HG03565 (cell line): ENCODE measurements around the gene KIFC3.
"Not testable (repeated sequence)": the region's sequence is repeated elsewhere in the genome, so short reads cannot be mapped to it uniquely, and the experiment has no call there.

Experiments used
- ATAC-seq: cut with Tn5 transposase; IDR thresholded peaks from one replicate; pipeline ENCODE4 v1.9.1; 2021; ENCODE audit warnings: mild to moderate bottlenecking, moderate library complexity; ENCODE audit not compliant: unreplicated experiment

Gene KIFC3

DNA sequence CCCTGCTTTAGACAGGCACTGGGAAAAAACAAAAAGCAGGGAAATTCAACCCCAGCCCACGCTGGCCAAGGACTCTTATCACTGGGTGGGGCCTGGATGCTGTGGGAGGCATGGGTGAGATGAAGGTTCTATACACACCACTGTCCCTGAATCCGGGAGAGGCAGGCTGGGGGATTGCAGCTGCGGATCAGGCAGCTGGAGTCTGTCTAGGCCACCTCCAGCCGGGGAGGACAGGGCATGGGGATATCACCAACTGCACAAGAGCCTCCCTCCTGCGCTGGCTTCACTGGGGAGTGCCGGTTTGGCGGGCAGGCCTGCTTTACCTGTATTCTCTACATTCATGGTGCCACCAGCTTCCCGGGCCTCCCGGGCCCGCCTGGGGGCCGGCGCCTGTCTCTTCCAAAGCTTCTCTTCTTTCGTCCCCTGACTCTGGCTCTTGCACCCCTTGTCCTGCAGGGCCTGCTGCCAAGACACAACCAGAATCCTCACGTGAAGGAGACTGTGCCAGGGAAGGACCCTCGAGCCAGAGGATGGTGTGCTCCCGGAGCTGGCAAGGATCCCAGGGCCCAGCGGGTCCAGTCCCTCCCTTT is 13.9 kb downstream of the KIFC3 start:
- ATAC-seq, result no peak

- ATAC-seq, result no peak
Observed at GRCh38 chr16:57787519-57787905, 14.8 kb downstream of the KIFC3 start.

DNA sequence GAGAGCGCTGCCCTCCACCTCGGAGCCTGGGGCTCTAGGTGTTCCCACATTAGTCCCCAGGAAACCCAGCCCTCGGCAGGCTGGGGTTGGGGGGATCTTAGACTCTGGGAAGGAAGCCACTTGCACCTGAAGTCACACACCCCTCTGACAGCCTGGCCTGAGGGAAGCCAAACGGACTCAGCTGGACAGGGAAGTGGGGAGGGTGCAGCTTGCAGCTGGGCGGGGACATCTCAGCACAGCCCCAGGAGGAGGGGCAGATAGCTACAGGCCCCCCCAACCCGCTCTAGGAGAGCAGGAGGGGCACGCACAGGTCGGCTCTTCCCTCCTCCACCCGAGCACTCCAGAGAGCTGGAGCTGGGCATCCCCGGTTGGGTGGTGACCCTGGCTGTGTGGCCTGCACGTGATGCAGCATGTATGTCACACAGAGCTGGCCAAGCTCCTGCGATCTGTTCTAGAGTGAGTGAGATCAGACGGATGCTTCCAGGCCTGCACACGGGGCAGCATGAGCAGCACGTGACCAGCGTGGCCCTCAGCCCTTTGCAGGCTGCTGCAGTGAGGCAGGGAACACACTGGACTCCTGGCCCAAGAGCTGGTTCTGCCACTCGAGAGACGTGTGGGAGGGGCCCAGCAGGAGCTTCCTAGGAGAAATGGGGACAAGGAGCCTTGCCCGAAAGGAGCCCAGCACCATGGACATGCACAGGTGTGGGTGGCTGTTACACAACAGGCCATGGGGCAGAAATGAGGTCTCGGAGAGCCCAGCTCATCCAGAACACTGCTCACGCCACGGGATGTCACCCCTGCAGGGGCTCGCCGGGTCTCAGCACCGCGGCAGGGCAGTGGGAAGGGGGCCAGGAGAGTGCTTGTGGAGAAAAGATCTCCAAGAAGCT is 15.4 kb downstream of the KIFC3 start:
- ATAC-seq, result no peak

- ATAC-seq, result no peak
Observed at GRCh38 chr16:57785924-57786323, 16.4 kb downstream of the KIFC3 start.

- ATAC-seq, result no peak
Observed at GRCh38 chr16:57785385-57785784, 16.9 kb downstream of the KIFC3 start.

- no peak for ATAC-seq
Observed at GRCh38 chr16:57784334-57784733, 18.0 kb downstream of the KIFC3 start.

DNA sequence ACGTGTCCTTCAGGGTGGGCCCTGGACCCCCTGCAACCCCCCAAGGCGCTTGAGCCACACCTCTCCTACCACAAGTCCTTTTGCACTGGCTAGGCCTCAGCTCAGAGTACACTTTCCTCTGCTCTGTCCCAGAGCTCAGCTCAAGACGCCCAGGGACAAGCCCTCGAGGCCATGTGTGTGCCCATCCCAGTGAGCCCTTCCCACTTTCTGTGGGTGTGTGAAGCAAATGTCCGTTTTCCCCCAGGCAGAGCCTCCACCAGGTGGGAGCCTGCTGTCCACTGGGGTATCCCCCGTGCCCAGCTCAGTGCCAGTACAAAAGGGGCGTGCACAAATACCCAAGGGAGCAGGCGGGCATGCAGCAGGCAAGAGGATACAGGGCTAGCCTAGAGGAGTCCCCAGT is 18.4 kb downstream of the KIFC3 start:
- no peak for ATAC-seq

GRCh38 chr16:57783116-57783515 is 19.2 kb downstream of the KIFC3 start:
- no peak for ATAC-seq

DNA sequence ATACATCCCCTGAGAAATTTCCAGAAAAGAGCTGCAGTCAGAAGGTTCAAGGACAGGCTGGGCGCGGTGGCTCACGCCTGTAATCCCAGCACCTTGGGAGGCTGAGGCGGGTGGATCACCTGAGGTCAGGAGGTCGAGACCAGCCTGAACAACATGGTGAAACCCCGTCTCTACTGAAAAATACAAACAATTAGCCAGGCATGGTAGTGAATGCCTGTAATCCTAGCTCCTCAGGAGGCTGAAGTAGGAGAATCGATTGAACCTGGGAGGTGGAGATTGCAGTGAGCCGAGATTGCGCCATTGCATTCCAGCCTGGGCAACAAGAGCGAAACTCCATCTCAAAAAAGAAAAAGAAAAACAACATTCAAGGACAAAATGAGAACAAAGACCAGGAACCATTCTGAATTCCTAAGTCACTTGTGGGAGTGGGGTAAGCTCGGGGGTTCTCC is 19.7 kb downstream of the KIFC3 start:
- not testable (repeated sequence) for ATAC-seq

DNA sequence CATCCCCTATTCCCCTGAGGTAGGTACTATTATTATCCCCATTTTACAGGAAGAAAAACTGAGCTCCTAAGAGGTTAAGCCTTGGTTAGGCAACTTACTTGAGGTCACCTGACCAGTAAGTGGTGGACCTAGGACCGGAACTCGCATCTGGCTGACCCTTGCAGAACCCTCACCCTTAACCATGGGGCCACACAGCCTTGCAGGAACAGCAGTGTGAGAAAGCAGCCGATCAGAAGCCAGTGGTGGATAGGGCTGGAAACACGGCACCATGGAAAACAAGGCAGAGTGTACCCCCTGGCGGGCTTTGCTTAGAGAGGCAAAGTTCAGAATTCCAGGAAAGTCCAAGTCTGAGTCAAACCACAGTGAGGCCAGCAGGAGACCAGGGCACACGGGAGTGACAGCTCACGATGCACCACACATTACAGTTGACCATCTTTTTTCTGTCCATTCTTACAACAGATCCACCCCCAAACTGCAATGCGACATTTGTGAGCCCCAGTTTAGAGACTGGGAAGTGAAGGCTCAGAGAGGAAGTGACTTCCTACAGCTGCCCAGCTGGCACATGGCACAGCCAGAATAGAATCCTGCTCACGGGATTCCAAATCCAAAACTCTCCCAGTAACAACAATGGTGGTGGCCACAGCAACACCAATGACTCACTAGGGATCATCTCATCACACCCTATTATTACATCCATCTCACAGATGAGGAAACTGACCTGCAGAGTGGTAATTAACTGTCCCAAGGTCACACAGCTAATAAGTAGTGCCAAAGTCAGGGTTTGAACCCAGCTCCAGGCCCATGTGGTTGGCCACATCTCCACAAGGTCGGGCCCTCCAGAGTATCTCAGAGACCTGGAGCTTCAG is 20.3 kb downstream of the KIFC3 start:
- ATAC-seq, result no peak

GRCh38 chr16:57781349-57781740 is 20.9 kb downstream of the KIFC3 start:
- no peak for ATAC-seq

DNA sequence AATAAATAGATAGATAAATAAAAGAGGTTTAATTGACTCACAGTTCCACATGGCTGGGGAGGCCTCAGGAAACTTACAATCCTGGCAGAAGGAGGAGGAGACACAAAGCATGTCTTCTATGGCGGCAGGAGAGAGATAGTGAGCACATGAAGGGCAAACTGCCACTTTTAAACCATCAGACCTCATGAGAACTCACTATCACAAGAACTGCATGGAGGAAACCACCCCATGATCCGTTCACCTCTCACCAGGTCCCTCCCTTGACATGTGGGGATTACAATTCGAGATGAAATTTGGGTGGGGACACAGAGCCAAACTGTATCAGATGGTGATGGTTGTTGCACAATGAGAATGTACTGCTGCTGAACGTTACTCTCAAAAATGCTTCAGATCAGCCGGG is 22.5 kb downstream of the KIFC3 start:
- not testable (repeated sequence) for ATAC-seq

DNA sequence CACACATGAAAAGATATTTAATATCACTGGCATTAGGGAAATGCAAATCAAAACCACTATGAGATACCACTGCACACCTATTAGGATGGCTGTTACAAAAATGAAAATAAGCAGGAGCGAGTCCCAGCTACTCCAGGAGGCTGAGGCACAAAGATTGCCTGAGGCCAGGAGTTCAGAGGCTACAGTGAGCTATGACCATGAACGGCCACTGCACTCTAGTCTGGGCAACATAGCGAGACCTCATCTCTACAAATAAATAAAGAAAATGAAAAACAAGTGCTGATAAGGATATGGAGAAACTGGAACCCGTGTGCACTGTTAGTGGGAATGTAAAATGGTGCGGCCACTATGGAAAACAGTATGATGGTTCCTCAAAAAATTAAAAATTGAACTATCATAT is 23.6 kb downstream of the KIFC3 start:
- no peak for ATAC-seq

DNA sequence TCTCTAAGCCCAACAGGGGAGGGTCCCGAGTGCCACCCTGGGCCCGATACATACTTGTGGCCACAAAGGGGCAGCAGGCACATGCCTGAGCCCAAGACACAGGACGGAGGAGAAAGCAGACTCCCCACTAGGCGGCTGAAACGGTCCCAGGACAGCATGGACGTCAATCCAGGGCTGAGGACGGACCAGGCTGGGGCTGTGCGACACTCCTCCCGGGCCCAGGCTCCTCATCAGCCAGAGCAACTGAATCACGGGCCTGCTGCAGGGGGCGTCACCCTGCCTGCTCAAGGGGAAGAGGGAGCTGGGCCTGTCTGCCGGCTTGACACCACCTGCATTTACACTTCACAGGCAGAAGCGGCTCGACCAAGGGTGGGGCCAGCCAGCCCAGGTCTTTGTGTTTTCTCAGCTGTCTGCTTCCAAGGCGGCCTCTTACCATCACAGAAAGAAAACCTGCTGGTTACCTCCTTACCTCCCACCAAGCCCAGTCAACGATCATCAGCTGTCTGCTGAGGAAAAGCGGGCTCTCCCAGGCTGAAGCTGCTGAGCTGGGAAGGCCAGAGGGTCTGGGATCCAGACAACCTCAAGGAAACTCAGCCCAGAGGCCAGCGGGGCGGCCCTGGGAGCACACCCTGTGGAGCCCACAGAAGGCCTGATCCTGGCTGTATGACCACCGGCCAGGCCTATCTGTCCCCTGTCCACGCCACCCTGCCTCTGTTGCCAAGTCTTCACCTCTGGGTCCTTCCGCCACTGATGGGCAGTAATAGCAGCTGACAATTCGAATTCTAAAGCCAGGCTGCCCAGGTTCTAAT is 26.4 kb downstream of the KIFC3 start:
- ATAC-seq, result no peak

GRCh38 chr16:57774705-57775285 is 27.5 kb downstream of the KIFC3 start:
- no peak for ATAC-seq

DNA sequence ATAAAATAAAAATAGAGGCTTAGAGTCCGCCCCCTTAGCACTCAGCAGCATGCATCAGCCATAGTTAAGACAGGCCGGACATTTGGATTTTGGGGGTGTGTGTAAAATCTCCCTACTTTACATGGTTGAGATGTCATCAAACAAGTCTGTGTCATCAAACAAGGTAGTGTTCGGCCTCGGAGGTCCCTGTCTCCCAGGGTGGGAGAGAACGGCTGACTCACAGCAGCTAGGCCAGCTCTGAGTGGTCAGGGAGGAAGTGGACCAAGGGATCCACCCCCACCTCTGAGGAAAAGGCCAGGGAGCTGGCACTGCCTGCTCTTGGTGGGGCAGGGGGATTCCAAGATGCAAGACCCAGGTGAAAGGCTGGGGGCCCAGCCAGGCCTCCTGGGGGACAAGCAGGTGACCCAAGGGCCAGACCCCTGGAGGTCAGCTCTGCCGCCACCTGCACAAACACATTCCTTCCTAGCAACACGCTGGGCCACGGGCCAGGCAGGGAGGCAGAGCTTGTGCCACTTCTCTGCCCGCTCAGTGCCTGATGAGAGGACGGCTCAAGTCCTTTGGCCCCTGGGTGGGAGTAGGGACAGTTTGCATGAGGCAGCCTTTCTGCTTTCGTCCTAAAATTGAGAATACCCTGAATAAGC is 28.5 kb downstream of the KIFC3 start:
- ATAC-seq, result no peak

GRCh38 chr16:57773019-57773418 is 29.3 kb downstream of the KIFC3 start:
- ATAC-seq, result no peak

- no peak for ATAC-seq
Observed at GRCh38 chr16:57771141-57771785, 31.0 kb downstream of the KIFC3 start.

DNA sequence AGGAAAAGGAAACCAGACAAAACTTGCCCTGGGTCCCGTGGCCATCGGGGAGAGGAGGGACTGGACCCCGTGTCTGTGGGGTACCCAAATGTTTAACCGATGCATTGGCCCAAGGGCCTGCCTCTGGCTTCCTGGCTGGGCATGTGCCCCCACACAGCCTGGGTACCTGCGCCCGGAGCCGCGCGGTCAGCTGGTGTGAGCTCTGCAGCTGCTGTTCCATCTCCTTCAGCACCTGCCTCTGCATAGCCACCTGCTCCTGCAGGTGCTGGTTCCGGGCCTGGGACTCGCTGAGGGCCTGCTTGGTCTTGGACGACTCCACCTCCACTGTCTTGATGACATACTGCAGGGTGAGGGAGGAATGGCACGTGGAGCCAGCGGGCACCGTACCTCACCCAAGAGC is 31.9 kb downstream of the KIFC3 start:
- no peak for ATAC-seq
